Mesothelial cell of epicardium (in vitro differentiated cells): Measurements from ENCODE around the gene HOXD1. TPM values are rescaled to one million over a fixed set of nuclear protein-coding genes. Genes with fewer than 3 reads are reported as not detected.
A peak's percentile ranks its signal among the peaks of the same experiment; 100 is the strongest.

Experiments used
- DNase-seq, 2 experiments: peaks; one replicate each; pipeline ENCODE4 v3.0.0; 2021; ENCODE audit warnings: low spot score in 2 of 2; ENCODE audit not compliant: unreplicated experiment in 2 of 2
- H3K27ac Mint-ChIP-seq: 2 replicates; pipeline ENCODE4 v1.8.0; 2021; ENCODE audit warnings: mixed read lengths
- H3K27me3 Mint-ChIP-seq: 2 replicates; pipeline ENCODE4 v1.8.0; 2021; ENCODE audit warnings: low read depth, mixed read lengths
- H3K36me3 Mint-ChIP-seq: 2 replicates; pipeline ENCODE4 v1.8.0; 2021; ENCODE audit warnings: mixed read lengths
- H3K4me1 Mint-ChIP-seq: 2 replicates; pipeline ENCODE4 v1.8.0; 2021; ENCODE audit warnings: mixed read lengths
- H3K4me3 Mint-ChIP-seq: 2 replicates; pipeline ENCODE4 v1.8.0; 2021; ENCODE audit warnings: mild to moderate bottlenecking, moderate library complexity, mixed read lengths
- H3K9me3 Mint-ChIP-seq: 2 replicates; pipeline ENCODE4 v1.8.0; 2021; ENCODE audit warnings: mixed read lengths
- microRNA-seq: library from miRNA; unstranded; fragments of <30 nt; microRNA quantifications from one replicate; pipeline ENCODE4 v1.2.0, GENCODE V29; 2021; ENCODE audit warnings: inconsistent platforms, mixed read lengths
- total RNA-seq: library from RNA; stranded (reverse); gene quantifications from 3 replicates; pipeline ENCODE4 v1.2.1, GENCODE V29; 2021
- TF ChIP-seq, protein P1 (sequence below): fragments of 200-600 bp; sonication (generic); IDR thresholded peaks from one replicate; pipeline ENCODE4 v1.5.0; 2021; ENCODE audit warnings: antibody characterized with exemption; ENCODE audit not compliant: unreplicated experiment

The HOXD1 gene
- total RNA-seq, 1 donor from 2014 or later: not detected

DNA sequence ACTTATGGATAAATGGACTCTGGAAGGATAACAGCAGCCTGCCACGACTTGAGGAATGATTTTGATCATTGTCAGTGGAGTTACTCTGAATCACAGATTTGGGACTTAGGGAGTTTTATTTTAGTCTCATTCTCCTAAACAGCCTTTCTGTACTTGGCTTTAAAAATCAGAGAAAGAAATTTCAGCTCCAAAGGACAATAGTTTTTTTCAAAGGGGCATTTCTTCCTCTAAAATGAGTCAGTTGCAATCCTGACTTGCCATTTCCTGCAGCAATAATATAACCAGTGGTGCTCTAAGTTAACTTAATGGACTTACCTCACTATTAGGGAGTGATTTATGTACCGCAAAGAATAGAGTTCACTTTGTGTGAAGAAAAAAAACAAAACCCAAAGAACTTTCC is 45.7 kb downstream of the HOXD1 start:
- DNase-seq: no peak
- TF ChIP-seq, protein P1, sequence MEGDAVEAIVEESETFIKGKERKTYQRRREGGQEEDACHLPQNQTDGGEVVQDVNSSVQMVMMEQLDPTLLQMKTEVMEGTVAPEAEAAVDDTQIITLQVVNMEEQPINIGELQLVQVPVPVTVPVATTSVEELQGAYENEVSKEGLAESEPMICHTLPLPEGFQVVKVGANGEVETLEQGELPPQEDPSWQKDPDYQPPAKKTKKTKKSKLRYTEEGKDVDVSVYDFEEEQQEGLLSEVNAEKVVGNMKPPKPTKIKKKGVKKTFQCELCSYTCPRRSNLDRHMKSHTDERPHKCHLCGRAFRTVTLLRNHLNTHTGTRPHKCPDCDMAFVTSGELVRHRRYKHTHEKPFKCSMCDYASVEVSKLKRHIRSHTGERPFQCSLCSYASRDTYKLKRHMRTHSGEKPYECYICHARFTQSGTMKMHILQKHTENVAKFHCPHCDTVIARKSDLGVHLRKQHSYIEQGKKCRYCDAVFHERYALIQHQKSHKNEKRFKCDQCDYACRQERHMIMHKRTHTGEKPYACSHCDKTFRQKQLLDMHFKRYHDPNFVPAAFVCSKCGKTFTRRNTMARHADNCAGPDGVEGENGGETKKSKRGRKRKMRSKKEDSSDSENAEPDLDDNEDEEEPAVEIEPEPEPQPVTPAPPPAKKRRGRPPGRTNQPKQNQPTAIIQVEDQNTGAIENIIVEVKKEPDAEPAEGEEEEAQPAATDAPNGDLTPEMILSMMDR: no peak
- peaks cover 49% of the 10 kb centered on the region for H3K27me3 Mint-ChIP-seq
- H3K4me1 Mint-ChIP-seq: peaks cover 17% of the 10 kb centered on the region
- H3K27ac Mint-ChIP-seq: peak overlapping the region; percentile 9
- H3K4me3 Mint-ChIP-seq: no peak overlapping the region
- no peaks in the 10 kb centered on the region for H3K36me3 Mint-ChIP-seq
- H3K9me3 Mint-ChIP-seq: no peaks in the 10 kb centered on the region

DNA sequence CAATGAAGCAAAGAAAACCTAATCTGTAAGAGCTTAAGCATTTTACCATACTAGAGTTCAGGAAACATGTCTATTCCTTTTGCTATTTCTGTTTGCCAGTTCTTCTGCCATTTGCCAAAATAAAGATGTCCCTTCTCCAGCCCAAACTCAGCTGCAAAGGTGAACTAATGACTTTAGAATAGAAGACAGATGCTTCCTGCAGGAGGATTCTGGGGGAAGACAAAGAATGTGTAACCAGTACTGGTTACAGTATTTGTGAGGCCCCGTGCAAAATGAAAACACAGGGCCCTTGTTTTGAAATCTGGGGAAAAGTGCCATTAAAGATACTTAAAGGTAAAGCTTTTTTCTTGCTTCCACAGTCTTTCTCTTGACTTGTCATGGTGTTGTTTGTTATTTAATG is 46.5 kb downstream of the HOXD1 start:
- no peak overlapping the region for H3K4me3 Mint-ChIP-seq
- no peak for DNase-seq
- H3K36me3 Mint-ChIP-seq: no peaks in the 10 kb centered on the region
- TF ChIP-seq, protein P1: no peak
- no peak overlapping the region for H3K27ac Mint-ChIP-seq
- no peaks in the 10 kb centered on the region for H3K9me3 Mint-ChIP-seq
- H3K27me3 Mint-ChIP-seq: peaks cover 47% of the 10 kb centered on the region
- peaks cover 17% of the 10 kb centered on the region for H3K4me1 Mint-ChIP-seq

DNA sequence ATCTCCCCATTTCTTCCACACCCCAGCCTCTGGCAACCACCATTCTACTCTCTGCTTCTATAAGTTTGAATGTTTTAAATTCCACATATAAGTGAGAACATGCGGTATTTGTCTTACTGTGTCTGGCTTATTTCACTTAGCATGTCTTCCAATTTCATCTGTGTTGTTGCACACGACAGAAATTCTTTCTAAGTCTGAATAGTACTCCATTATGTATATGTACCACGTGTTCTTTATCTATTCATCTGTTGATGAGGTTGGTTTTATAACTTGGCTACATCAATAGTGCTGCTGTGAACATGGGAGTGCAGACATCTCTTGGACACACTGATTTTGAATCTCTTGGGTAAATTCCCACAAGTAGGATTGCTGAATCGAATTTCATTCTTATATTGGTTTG is 49.0 kb downstream of the HOXD1 start:
- Mint-ChIP-seq H3K27me3 (peaks cover 32% of the 10 kb centered on the region), H3K4me1 (peaks cover 17% of the 10 kb centered on the region), H3K36me3 (no peaks in the 10 kb centered on the region), H3K27ac (no peak overlapping the region), H3K9me3 (no peaks in the 10 kb centered on the region), H3K4me3 (no peak overlapping the region)
- no peak for DNase-seq
- TF ChIP-seq, protein P1: no peak

DNA sequence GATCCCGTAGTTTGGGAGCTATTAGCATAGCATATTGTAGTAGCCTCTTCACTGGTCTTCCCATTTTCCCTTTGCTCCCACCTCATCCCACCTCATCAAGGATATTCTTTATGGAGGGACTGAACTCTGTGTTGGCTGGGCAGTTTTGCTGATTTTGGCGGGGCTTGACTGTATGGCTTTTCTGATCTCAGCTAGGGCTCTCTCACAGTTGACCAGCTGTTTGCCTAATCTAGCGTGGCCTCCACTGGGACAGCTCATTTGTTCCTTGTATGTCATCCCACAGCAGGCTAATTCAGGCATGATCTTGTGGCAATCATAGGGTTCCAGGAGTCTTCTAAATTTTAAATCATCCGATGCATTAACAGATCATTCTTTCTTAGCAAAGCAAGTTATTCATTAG is 50.6 kb downstream of the HOXD1 start:
- TF ChIP-seq, protein P1: no peak
- H3K4me1 Mint-ChIP-seq: peaks cover 15% of the 10 kb centered on the region
- H3K27me3 Mint-ChIP-seq: peaks cover 42% of the 10 kb centered on the region
- no peak overlapping the region for H3K4me3 Mint-ChIP-seq
- H3K36me3 Mint-ChIP-seq: no peaks in the 10 kb centered on the region
- no peaks in the 10 kb centered on the region for H3K9me3 Mint-ChIP-seq
- no peak for DNase-seq
- H3K27ac Mint-ChIP-seq: no peak overlapping the region

DNA sequence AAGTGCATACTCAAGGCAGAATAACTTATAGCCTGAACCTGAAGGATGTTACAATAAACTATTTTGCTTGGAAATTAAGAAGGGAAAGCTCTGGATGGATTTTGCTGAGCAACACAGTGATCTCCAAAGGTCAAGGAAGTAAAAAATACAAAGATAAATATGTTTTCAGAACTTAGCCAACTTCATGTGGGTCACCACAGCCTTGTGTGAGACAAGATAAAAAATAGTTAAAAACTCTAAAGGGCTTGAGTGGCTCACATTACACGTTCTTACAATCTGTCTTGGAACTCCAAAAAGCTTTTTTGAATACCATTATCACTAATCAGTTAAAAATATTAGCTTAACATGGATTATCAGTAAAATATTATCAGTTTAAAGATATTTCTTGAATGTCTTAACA is 51.8 kb downstream of the HOXD1 start:
- TF ChIP-seq, protein P1: no peak

More for the DNA sequence above, 51.8 kb downstream of the HOXD1 start:
- Mint-ChIP-seq H3K27me3 (peaks cover 42% of the 10 kb centered on the region), H3K9me3 (no peaks in the 10 kb centered on the region), H3K27ac (no peak overlapping the region), H3K36me3 (no peaks in the 10 kb centered on the region), H3K4me3 (no peak overlapping the region), H3K4me1 (peaks cover 5% of the 10 kb centered on the region)
- no peak for DNase-seq

Small RNA genes lying within 50 kb of the gene (microRNA-seq; reads per million reads assigned to microRNA genes)
- 2,794 reads per million, percentile 87 among the genes with 10 or more reads in this experiment for gene MIR10B

Other genes starting within 250 kb of the HOXD1 start
- gene LNPK, start 186.4 kb upstream of the HOXD1 start, total RNA-seq: 29.4 to 31.7 TPM (median 30.2 TPM) in 3 replicates
- gene EVX2, start 104.7 kb upstream of the HOXD1 start, total RNA-seq: 0.07 to 0.09 TPM in 2 of 3 replicates, not detected in the other
- 0.49 to 0.63 TPM (median 0.56 TPM) in 3 replicates for gene HOXD13, start 95.9 kb upstream of the HOXD1 start, total RNA-seq
- 0.27 to 0.40 TPM (median 0.27 TPM) in 3 replicates for gene HOXD12, start 88.9 kb upstream of the HOXD1 start, total RNA-seq
- gene HOXD11, start 81.4 kb upstream of the HOXD1 start, total RNA-seq: 1.9 to 3.0 TPM (median 2.2 TPM) in 3 replicates
- gene HOXD10, start 71.9 kb upstream of the HOXD1 start, total RNA-seq: 3.2 to 4.1 TPM (median 3.9 TPM) in 3 replicates
- 0.93 to 1.2 TPM (median 1.1 TPM) in 3 replicates for gene HOXD9, start 65.9 kb upstream of the HOXD1 start, total RNA-seq
- 0.29 to 0.58 TPM (median 0.40 TPM) in 3 replicates for gene HOXD8, start 59.0 kb upstream of the HOXD1 start, total RNA-seq
- 0.67 to 1.4 TPM (median 1.3 TPM) in 3 replicates for gene HOXD4, start 37.1 kb upstream of the HOXD1 start, total RNA-seq
- gene HOXD3, start 31.4 kb upstream of the HOXD1 start, total RNA-seq: 0.93 to 1.1 TPM (median 1.1 TPM) in 3 replicates
- 28.8 to 33.2 TPM (median 29.9 TPM) in 3 replicates for gene MTX2, start 80.8 kb downstream of the HOXD1 start, total RNA-seq